Stimulated activated CD8-positive, alpha-beta memory T cell treated with anti-CD3 and anti-CD28 coated beads, Interleukin-7, amount 100 ng/mL, for 1 hour (primary cell): ENCODE data around the gene PRPF40A.
A peak's percentile ranks its signal among the peaks of the same experiment; 100 is the strongest.

ENCODE experiments used
- DNase-seq, 2 donors: peaks; one replicate each; pipeline ENCODE4 v3.0.0-alpha.2; 2020; ENCODE audit warnings: low read depth in 2 of 2

The PRPF40A gene

GRCh38 chr2:152651834-152652233, 65.4 kb downstream of the PRPF40A start:
- DNase-seq, result no peak

- DNase-seq, result no peak
Observed at GRCh38 chr2:152650768-152651371, 66.4 kb downstream of the PRPF40A start.

GRCh38 chr2:152649997-152650396, 67.3 kb downstream of the PRPF40A start:
- no peak for DNase-seq

GRCh38 chr2:152648336-152648735, 68.9 kb downstream of the PRPF40A start:
- no peak for DNase-seq

GRCh38 chr2:152647552-152647951, 69.7 kb downstream of the PRPF40A start:
- DNase-seq, result no peak

GRCh38 chr2:152646775-152647174, 70.5 kb downstream of the PRPF40A start:
- DNase-seq, result no peak

- no peak for DNase-seq
Observed at GRCh38 chr2:152646264-152646663, 71.0 kb downstream of the PRPF40A start.

GRCh38 chr2:152644189-152644873, 72.9 kb downstream of the PRPF40A start:
- DNase-seq, result no peak

- DNase-seq, result no peak
Observed at GRCh38 chr2:152638590-152638989, 78.7 kb downstream of the PRPF40A start.

- DNase-seq, result no peak
Observed at GRCh38 chr2:152638056-152638455, 79.2 kb downstream of the PRPF40A start.

- no peak for DNase-seq
Observed at GRCh38 chr2:152637251-152637650, 80.0 kb downstream of the PRPF40A start.

GRCh38 chr2:152635635-152636298, 81.5 kb downstream of the PRPF40A start:
- DNase-seq, result peak in 1 of 2 donors; percentile 51

- DNase-seq, result no peak
Observed at GRCh38 chr2:152632736-152633135, 84.5 kb downstream of the PRPF40A start.

- no peak for DNase-seq
Observed at GRCh38 chr2:152630466-152630865, 86.8 kb downstream of the PRPF40A start.

- no peak for DNase-seq
Observed at GRCh38 chr2:152629202-152629601, 88.1 kb downstream of the PRPF40A start.

- DNase-seq, result no peak
Observed at GRCh38 chr2:152627351-152627957, 89.8 kb downstream of the PRPF40A start.

- DNase-seq, result no peak
Observed at GRCh38 chr2:152626911-152627339, 90.3 kb downstream of the PRPF40A start.

- DNase-seq, result no peak
Observed at GRCh38 chr2:152624805-152625204, 92.5 kb downstream of the PRPF40A start.

GRCh38 chr2:152623775-152624174, 93.5 kb downstream of the PRPF40A start:
- DNase-seq, result no peak

- DNase-seq, result no peak
Observed at GRCh38 chr2:152623076-152623740, 94.1 kb downstream of the PRPF40A start.

- DNase-seq, result no peak
Observed at GRCh38 chr2:152622219-152622618, 95.0 kb downstream of the PRPF40A start.

GRCh38 chr2:152620985-152621384, 96.3 kb downstream of the PRPF40A start:
- no peak for DNase-seq
